Esophagus squamous epithelium (tissue), 4 donors: ENCODE data around the gene SLC2A5.

ENCODE experiments used
- CTCF ChIP-seq, 6 experiments: fragments of 450-650 bp in 4 of 6; fragments of 200-600 bp in 2 of 6; sonication (generic) in 2 of 6; IDR thresholded peaks; one replicate each; pipeline ENCODE4 v1.5.1; 2016 to 2019; ENCODE audit warnings: antibody characterized with exemption in 6 of 6, mild to moderate bottlenecking in 4 of 6, moderate library complexity in 4 of 6
- POLR2A ChIP-seq, 4 donors: fragments of 450-650 bp; IDR thresholded peaks; one replicate each; pipeline ENCODE4 v1.6.1; 2017; ENCODE audit warnings: antibody characterized with exemption in 4 of 4, mild to moderate bottlenecking in 4 of 4, moderate library complexity in 3 of 4

DNA sequence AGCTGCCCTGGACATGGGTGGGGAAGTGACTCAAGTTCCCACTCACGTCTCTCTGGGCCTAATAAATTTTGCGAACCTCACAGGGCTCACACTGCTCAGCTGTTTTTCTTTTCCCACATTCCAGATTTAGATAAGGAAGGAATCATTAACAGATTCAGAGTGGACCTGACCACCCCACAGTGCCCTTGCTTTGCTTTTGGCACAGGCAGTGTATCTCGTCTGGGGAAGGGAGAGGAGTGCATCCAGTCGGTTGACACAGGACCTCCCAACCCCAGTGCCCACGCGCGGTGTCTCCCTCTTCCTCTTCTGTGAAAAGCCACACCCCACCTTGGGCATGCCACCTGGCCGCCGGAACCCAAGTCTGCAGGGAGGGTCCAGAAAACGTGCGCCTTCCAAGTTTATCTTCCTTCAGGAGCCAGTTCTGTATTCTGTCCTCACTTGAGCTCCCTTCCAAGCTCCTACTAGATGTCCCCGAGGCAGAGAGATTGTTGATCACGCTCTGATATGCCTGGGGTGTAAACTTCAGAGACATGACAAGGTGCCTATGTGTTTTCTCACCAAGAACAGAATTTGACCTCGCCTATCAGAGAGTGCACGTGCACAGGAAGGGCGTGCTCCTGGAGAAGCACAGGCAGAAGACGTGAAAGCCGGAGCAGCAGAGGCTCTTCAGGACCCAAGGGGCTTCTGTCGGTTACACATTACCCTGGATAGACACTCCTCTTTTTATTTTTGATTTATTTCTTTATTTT, 9.5 kb upstream of the SLC2A5 start:
- TF ChIP-seq POLR2A (IDR thresholded peaks at IDR 0.05) (no peak), CTCF (IDR thresholded peaks at IDR 0.05) (no peak)
